ENCODE data around the gene RAP1GDS1.
"Not testable (repeated sequence)": the region's sequence is repeated elsewhere in the genome, so short reads cannot be mapped to it uniquely, and the experiment has no call there.

RAP1GDS1 gene

GRCh38 chr4:98469771-98470170 is 208.6 kb downstream of the RAP1GDS1 start:
- ChIA-PET POLR2A (ENCODE audit: low non-redundant PET) (no interaction called here), CTCF (no interaction called here)
- no peak for TF ChIP-seq CTCF (conservative IDR thresholded peaks at IDR 0.05; ENCODE audit: low read depth)
- no peak overlapping the region for H3K27ac ChIP-seq
- DNase-seq (ENCODE audit: low spot score) = no peak

GRCh38 chr4:98470366-98470765 is 209.2 kb downstream of the RAP1GDS1 start:
- TF ChIP-seq CTCF (conservative IDR thresholded peaks at IDR 0.05; ENCODE audit: low read depth) = no peak
- CTCF ChIA-PET = no interaction called here
- POLR2A ChIA-PET (ENCODE audit: low non-redundant PET) = no interaction called here
- no peak overlapping the region for H3K27ac ChIP-seq
- no peak for DNase-seq (ENCODE audit: low spot score)

- DNase-seq (ENCODE audit: low spot score) = no peak
- ChIA-PET CTCF (no interaction called here), POLR2A (ENCODE audit: low non-redundant PET) (no interaction called here)
- H3K27ac ChIP-seq = no peak overlapping the region
- TF ChIP-seq CTCF (conservative IDR thresholded peaks at IDR 0.05; ENCODE audit: low read depth) = no peak
Observed at GRCh38 chr4:98470831-98471230, 209.6 kb downstream of the RAP1GDS1 start.

- ChIA-PET CTCF (no interaction called here), POLR2A (ENCODE audit: low non-redundant PET) (no interaction called here)
- DNase-seq (ENCODE audit: low spot score) = no peak
- H3K27ac ChIP-seq = peak overlapping the region; percentile 61
- no peak for TF ChIP-seq CTCF (conservative IDR thresholded peaks at IDR 0.05; ENCODE audit: low read depth)
Observed at GRCh38 chr4:98473046-98473445, 211.9 kb downstream of the RAP1GDS1 start.

GRCh38 chr4:98474408-98474844 is 213.2 kb downstream of the RAP1GDS1 start:
- TF ChIP-seq CTCF (conservative IDR thresholded peaks at IDR 0.05; ENCODE audit: low read depth) = no peak
- ChIA-PET POLR2A (ENCODE audit: low non-redundant PET) (no interaction called here), CTCF (interaction anchor here (0.6 kb wide), 1 partner anchor 143 kb away, joined by 3 read pairs; no protein-coding TSS in a partner anchor)
- H3K27ac ChIP-seq = peak overlapping the region; percentile 67
- no peak for DNase-seq (ENCODE audit: low spot score)

DNA sequence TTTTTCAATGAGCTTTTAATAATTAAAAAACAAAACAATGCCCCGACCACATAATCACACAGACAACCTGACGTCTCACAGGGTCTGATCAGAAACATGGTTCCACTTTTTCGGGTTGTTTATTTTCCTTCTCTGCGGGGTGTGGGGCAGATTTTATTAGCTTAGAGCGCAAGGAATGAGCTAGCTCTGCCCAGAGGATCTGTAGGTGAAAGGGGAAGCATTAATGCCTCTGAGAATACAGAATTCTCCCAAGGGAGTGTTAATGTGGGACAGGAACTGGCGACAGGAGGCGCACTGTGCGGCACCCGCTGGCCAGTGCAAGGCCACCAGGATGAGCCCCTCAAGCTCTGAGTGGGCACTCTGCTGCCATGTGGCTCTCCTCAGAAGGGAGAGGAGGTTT is 215.7 kb downstream of the RAP1GDS1 start:
- CTCF ChIA-PET = interaction anchor here (1.1 kb wide), 1 partner anchor 9 kb away, joined by 5 read pairs; no protein-coding TSS in a partner anchor
- no peak for DNase-seq (ENCODE audit: low spot score)

GRCh38 chr4:98479590-98479989 is 218.4 kb downstream of the RAP1GDS1 start:
- H3K27ac ChIP-seq; DNase-seq (ENCODE audit: low spot score); POLR2A ChIA-PET (ENCODE audit: low non-redundant PET): not testable (repeated sequence)
- CTCF ChIA-PET = interaction anchor here (0.6 kb wide), 1 partner anchor 319 kb away, joined by 3 read pairs; no protein-coding TSS in a partner anchor

More for the DNA sequence above, 215.7 kb downstream of the RAP1GDS1 start:
- no peak overlapping the region for H3K27ac ChIP-seq
- TF ChIP-seq CTCF (conservative IDR thresholded peaks at IDR 0.05; ENCODE audit: low read depth) = no peak
- POLR2A ChIA-PET (ENCODE audit: low non-redundant PET) = interaction anchor here (0.7 kb wide), 1 partner anchor 9 kb away, joined by 3 read pairs; no protein-coding TSS in a partner anchor

Measured in RWPE1 (cell line).